H1 (cell line): ENCODE data around the gene MAF. TPM values are rescaled to one million over a fixed set of nuclear protein-coding genes. Genes with fewer than 3 reads are reported as not detected.

ENCODE experiments used
- CTCF ChIA-PET: fragments of 300-600 bp; sonication (Branson Sonifier 250); formaldehyde crosslinking; loops from one replicate; lab custom pipeline; 2021; ENCODE audit not compliant: partially characterized antibody; lab: Charles Lee
- POLR2A ChIA-PET: fragments of 300-600 bp; sonication (Branson Sonifier 250); formaldehyde crosslinking; loops from one replicate; lab custom pipeline; 2021; ENCODE audit warnings: inconsistent platforms; ENCODE audit not compliant: partially characterized antibody; lab: Charles Lee
- DNase-seq, 2 experiments: peaks; one replicate each; pipeline versions ENCODE4 v3.0.0 to v3.0.0-alpha.2; 2010 to 2022; ENCODE audit warnings: low spot score in 2 of 2, low read depth in 1 of 2, mixed read lengths in 1 of 2
- FAIRE-seq: peaks from 2 replicates; lab custom pipeline; 2011; peaks lifted over from hg19 to GRCh38; lab: Jason Lieb, UNC
- H2AFZ ChIP-seq: 2 replicates; pipeline ENCODE4 v1.8.1; 2012; ENCODE audit warnings: low read length, inconsistent platforms
- H2AK5ac ChIP-seq: 2 replicates; pipeline ENCODE4 v1.6.1; 2013; ENCODE audit warnings: low read depth, low read length
- H2BK120ac ChIP-seq: replicated peaks from 2 replicates; pipeline ENCODE3; 2013; ENCODE audit warnings: low read depth, low read length, inconsistent platforms
- H2BK12ac ChIP-seq: 2 replicates; pipeline ENCODE4 v1.6.1; 2013; ENCODE audit warnings: low read depth, low read length
- H2BK15ac ChIP-seq: 2 replicates; pipeline ENCODE4 v1.6.1; 2013; ENCODE audit warnings: low read length
- H2BK20ac ChIP-seq: 2 replicates; pipeline ENCODE4 v1.6.1; 2013; ENCODE audit warnings: low read length
- H2BK5ac ChIP-seq: 2 replicates; pipeline ENCODE4 v1.6.1; 2013; ENCODE audit warnings: low read depth, low read length
- H3K14ac ChIP-seq: 2 replicates; pipeline ENCODE4 v1.6.1; 2013; ENCODE audit warnings: inconsistent platforms; ENCODE audit not compliant: insufficient read length
- H3K18ac ChIP-seq: 2 replicates; pipeline ENCODE4 v1.6.1; 2013; ENCODE audit warnings: low read length; ENCODE audit errors: extremely low read depth
- H3K23ac ChIP-seq: 2 replicates; pipeline ENCODE4 v1.6.1; 2013; ENCODE audit warnings: inconsistent platforms; ENCODE audit not compliant: insufficient read length
- H3K23me2 ChIP-seq: 2 replicates; pipeline ENCODE4 v1.6.1; 2013; ENCODE audit warnings: low read depth, low read length
- H3K27ac ChIP-seq: 2 replicates; pipeline ENCODE4 v1.6.1; 2011; ENCODE audit warnings: low read depth, low read length, inconsistent platforms
- H3K27me3 ChIP-seq, 4 experiments: replicated peaks in 1 of 4; 1 replicate in 1 of 4; 2 replicates in 3 of 4; pipeline versions ENCODE4 v1.6.1 to v1.8.1; 2011 to 2013; ENCODE audit warnings: low read length in 3 of 4, mild to moderate bottlenecking in 3 of 4, inconsistent platforms in 2 of 4, mixed read lengths in 2 of 4, moderate library complexity in 1 of 4; ENCODE audit not compliant: control insufficient read depth in 3 of 4, insufficient read depth in 3 of 4; ENCODE audit errors: extremely low read depth in 1 of 4
- H3K36me3 ChIP-seq, 4 experiments: 2 replicates each; pipeline versions ENCODE4 v1.6.1 to v1.8.1; 2011 to 2013; ENCODE audit warnings: mild to moderate bottlenecking in 4 of 4, low read length in 3 of 4, moderate library complexity in 2 of 4, control low read depth in 1 of 4, inconsistent platforms in 1 of 4; ENCODE audit not compliant: insufficient read depth in 4 of 4, control insufficient read depth in 2 of 4
- H3K4ac ChIP-seq: replicated peaks from 2 replicates; pipeline ENCODE3; 2013; ENCODE audit warnings: low read length, low read depth, mixed read lengths, inconsistent platforms; ENCODE audit not compliant: insufficient read length
- H3K4me1 ChIP-seq, 4 experiments: replicated peaks in 1 of 4; 1 replicate in 1 of 4; 2 replicates in 3 of 4; pipeline versions ENCODE4 v1.6.1 to v1.8.1; 2011 to 2013; ENCODE audit warnings: low read length in 3 of 4, inconsistent platforms in 2 of 4, mixed read lengths in 1 of 4; ENCODE audit not compliant: insufficient read depth in 4 of 4, control insufficient read depth in 3 of 4
- H3K4me2 ChIP-seq, 2 experiments: 2 replicates each; pipeline versions ENCODE4 v1.6.1 to v1.8.1; 2011 to 2013; ENCODE audit warnings: low read depth in 2 of 2, low read length in 2 of 2, control low read depth in 1 of 2, inconsistent platforms in 1 of 2, mild to moderate bottlenecking in 1 of 2; ENCODE audit not compliant: insufficient read depth in 1 of 2
- H3K4me3 ChIP-seq, 4 experiments: fragments of 200-600, 300-600 bp in 1 of 4; sonication (generic), shearing (Covaris generic), sonication (Bioruptor Twin) in 1 of 4; 2 replicates each; pipeline versions ENCODE4 v1.5.1 to v1.8.1; 2011 to 2016; ENCODE audit warnings: low read length in 4 of 4, low read depth in 3 of 4, control low read depth in 2 of 4, inconsistent platforms in 2 of 4, mild to moderate bottlenecking in 2 of 4, mixed read lengths in 1 of 4, moderate library complexity in 1 of 4; ENCODE audit not compliant: insufficient read depth in 2 of 4; ENCODE audit errors: extremely low read depth in 1 of 4
- H3K56ac ChIP-seq: replicated peaks from 2 replicates; pipeline ENCODE3; 2013; ENCODE audit warnings: low read depth, mild to moderate bottlenecking, mixed read lengths, low read length, inconsistent platforms; ENCODE audit not compliant: insufficient read length
- H3K79me1 ChIP-seq: 2 replicates; pipeline ENCODE4 v1.6.1; 2013; ENCODE audit warnings: low read depth, low read length, control low read depth
- H3K79me2 ChIP-seq, 2 experiments: 2 replicates each; pipeline versions ENCODE4 v1.6.1 to v1.8.1; 2012 to 2013; ENCODE audit warnings: low read length in 2 of 2, mild to moderate bottlenecking in 2 of 2, inconsistent platforms in 1 of 2; ENCODE audit not compliant: insufficient read depth in 2 of 2, control insufficient read depth in 1 of 2
- H3K9ac ChIP-seq, 4 experiments: replicated peaks in 1 of 4; 1 replicate in 1 of 4; 2 replicates in 3 of 4; pipeline versions ENCODE4 v1.6.1 to v1.8.1; 2011 to 2013; ENCODE audit warnings: low read depth in 3 of 4, low read length in 3 of 4, control low read depth in 2 of 4, mild to moderate bottlenecking in 2 of 4, moderate library complexity in 2 of 4, inconsistent platforms in 1 of 4; ENCODE audit errors: extremely low read depth in 1 of 4
- H3K9me3 ChIP-seq, 2 experiments: 2 replicates each; pipeline versions ENCODE4 v1.6.1 to v1.8.1; 2012 to 2013; ENCODE audit warnings: mild to moderate bottlenecking in 2 of 2, moderate library complexity in 2 of 2, control low read depth in 1 of 2, inconsistent platforms in 1 of 2, low read depth in 1 of 2, low read length in 1 of 2, mixed read lengths in 1 of 2; ENCODE audit not compliant: insufficient read depth in 2 of 2
- H4K20me1 ChIP-seq, 2 experiments: replicated peaks in 1 of 2; 2 replicates each; pipeline versions ENCODE3 to v1.8.1; 2011 to 2013; ENCODE audit warnings: inconsistent platforms in 2 of 2, low read length in 2 of 2, mild to moderate bottlenecking in 1 of 2; ENCODE audit not compliant: insufficient read depth in 2 of 2, control insufficient read depth in 1 of 2
- H4K5ac ChIP-seq: 2 replicates; pipeline ENCODE4 v1.6.1; 2013; ENCODE audit warnings: low read length, low read depth, mixed read lengths, inconsistent platforms; ENCODE audit not compliant: insufficient read length
- H4K8ac ChIP-seq: 2 replicates; pipeline ENCODE4 v1.8.0; 2013; ENCODE audit warnings: mild to moderate bottlenecking, moderate library complexity, low read length, inconsistent platforms; ENCODE audit not compliant: insufficient read depth; ENCODE audit errors: extremely low read depth
- H4K91ac ChIP-seq: replicated peaks from 2 replicates; pipeline ENCODE3; 2013; ENCODE audit warnings: low read length, mixed read lengths, inconsistent platforms; ENCODE audit not compliant: insufficient read length
- BCL11A ChIP-seq, 2 experiments: IDR thresholded peaks; one replicate each; pipeline ENCODE4 v1.6.1; 2011; ENCODE audit warnings: low read depth in 2 of 2, low read length in 2 of 2, mild to moderate bottlenecking in 2 of 2
- CREB1 ChIP-seq: IDR thresholded peaks from 2 replicates; pipeline ENCODE4 v1.6.1; 2012; ENCODE audit warnings: inconsistent platforms
- E2F6 ChIP-seq: IDR thresholded peaks from 2 replicates; pipeline ENCODE4 v1.6.1; 2012; ENCODE audit warnings: inconsistent platforms
- GABPA ChIP-seq: IDR thresholded peaks from 2 replicates; pipeline ENCODE4 v1.6.1; 2011; ENCODE audit warnings: mild to moderate bottlenecking, low read length, moderate library complexity, borderline replicate concordance; ENCODE audit not compliant: insufficient read depth
- KDM5A ChIP-seq: fragments of 200-600 bp; IDR thresholded peaks from 2 replicates; pipeline ENCODE4 v1.7.1; 2012; ENCODE audit warnings: mild to moderate bottlenecking, low read length, inconsistent platforms, mixed read lengths
- MAFK ChIP-seq: IDR thresholded peaks from 2 replicates; pipeline ENCODE4 v1.6.1; 2012; ENCODE audit warnings: low read depth, mild to moderate bottlenecking, improper control_type of control experiment, low read length
- NRF1 ChIP-seq: IDR thresholded peaks from 2 replicates; pipeline ENCODE4 v1.6.1; 2011; ENCODE audit warnings: mild to moderate bottlenecking, low read depth, low read length, improper control_type of control experiment
- POLR2A ChIP-seq, 2 experiments: IDR thresholded peaks; 1 replicate in 1 of 2; 2 replicates in 1 of 2; pipeline ENCODE4 v1.6.1; 2011; ENCODE audit warnings: low read depth in 2 of 2, low read length in 2 of 2, mild to moderate bottlenecking in 2 of 2; ENCODE audit errors: control extremely low read depth in 1 of 2
- POU5F1 ChIP-seq: IDR thresholded peaks from 2 replicates; pipeline ENCODE4 v1.6.1; 2011; ENCODE audit warnings: low read depth, mild to moderate bottlenecking, low read length, moderate library complexity
- RBBP5 ChIP-seq: IDR thresholded peaks from 2 replicates; pipeline ENCODE4 v1.7.1; 2012; ENCODE audit warnings: low read depth, mild to moderate bottlenecking, inconsistent platforms, low read length, moderate library complexity, borderline replicate concordance
- RNF2 ChIP-seq: fragments of 200-900, 300-1000 bp; sonication (generic); IDR thresholded peaks from 2 replicates; pipeline ENCODE4 v1.7.1; 2016; ENCODE audit warnings: borderline replicate concordance, low read depth, mild to moderate bottlenecking, antibody characterized with exemption, low read length; ENCODE audit not compliant: poor library complexity, severe bottlenecking; ENCODE audit errors: missing control alignments
- SAP30 ChIP-seq: fragments of 300-600 bp; sonication (generic); IDR thresholded peaks from 2 replicates; pipeline ENCODE4 v1.7.1; 2012; ENCODE audit warnings: low read length, moderate library complexity, mild to moderate bottlenecking, inconsistent platforms; ENCODE audit not compliant: insufficient read depth, insufficient replicate concordance
- SP1 ChIP-seq: IDR thresholded peaks from 2 replicates; pipeline ENCODE4 v1.6.1; 2011; ENCODE audit warnings: low read depth, low read length
- SP4 ChIP-seq: IDR thresholded peaks from 2 replicates; pipeline ENCODE4 v1.6.1; 2012; ENCODE audit warnings: low read length, inconsistent platforms
- TAF7 ChIP-seq: optimal IDR thresholded peaks from 2 replicates; pipeline ENCODE3; 2011; ENCODE audit warnings: low read depth, mild to moderate bottlenecking, inconsistent platforms, low read length, moderate library complexity, borderline replicate concordance
- WGBS, 2 experiments: shearing (Covaris generic) in 1 of 2; methylation state at CpG; one replicate each; pipeline versions ENCODE4 v1.1.6 to v1.1.7; 2013 to 2015; ENCODE audit warnings: low lambda C conversion rate in 2 of 2, mixed read lengths in 2 of 2, inconsistent platforms in 1 of 2, low coverage in 1 of 2, missing lambda C conversion rate in 1 of 2; ENCODE audit not compliant: insufficient replicate concordance in 2 of 2, insufficient coverage in 1 of 2, insufficient read length in 1 of 2; ENCODE audit errors: extremely low coverage in 1 of 2, missing lambda C conversion rate in 1 of 2; 5-methylcytosine and 5-hydroxymethylcytosine counted together
- polyA plus RNA-seq, 7 experiments: library from polyadenylated mRNA; depleted of rRNA in 3 of 7; stranded (reverse) in 5 of 7; unstranded in 2 of 7; fragments of >200 nt in 5 of 7; fragments of 200-250 nt in 2 of 7; gene quantifications; 1 replicate in 5 of 7; 2 replicates in 1 of 7; 4 replicates in 1 of 7; pipeline versions ENCODE4 v1.2.1 to v1.2.3, GENCODE V29; 2011 to 2013; ENCODE audit warnings: missing spikeins in 2 of 7, mixed read lengths in 2 of 7
- total RNA-seq: library from RNA; stranded (reverse); fragmentation: NEBNext Ultra II Directional; extraction: Animal tissue kit (Norgen Biotek cat#: 25700); gene quantifications from 2 replicates; pipeline ENCODE4 v1.2.1, GENCODE V29; 2021

MAF gene
- total and polyA plus RNA-seq, 2 of the 8 experiments (the other 6 are each of a cell fraction or from before 2014, with no cell fraction given) = 1.3 to 2.7 TPM

- Histone ChIP-seq H3K27me3 (no peaks in the 10 kb centered on the region), H3K27ac (no peak overlapping the region), H3K9ac (no peak overlapping the region), H2BK20ac (no peak overlapping the region), H3K79me1 (no peaks in the 10 kb centered on the region), H3K79me2 (no peaks in the 10 kb centered on the region), H2AFZ (no peak overlapping the region), H3K36me3 (no peaks in the 10 kb centered on the region), H2BK12ac (no peak overlapping the region), H2AK5ac (no peak overlapping the region), H3K23ac (no peak overlapping the region), H3K14ac (no peak overlapping the region), H3K9me3 (no peaks in the 10 kb centered on the region), H2BK5ac (no peak overlapping the region), H3K4ac (no peak overlapping the region), H3K56ac (no peak overlapping the region), H3K4me2 (no peak overlapping the region), H4K5ac (no peak overlapping the region), H3K4me1 (no peaks in the 10 kb centered on the region), H4K91ac (no peak overlapping the region), H3K4me3 (no peak overlapping the region), H3K18ac (no peak overlapping the region), H2BK15ac (no peak overlapping the region), H2BK120ac (no peak overlapping the region), H4K20me1 (no peaks in the 10 kb centered on the region), H3K23me2 (no peaks in the 10 kb centered on the region), H4K8ac (no peak overlapping the region)
- 100% methylated on average over 1 of the region's 1 CpG; no CpG with 5 or more reads in 1 of the 2 experiments for WGBS, 2 experiments
- ChIA-PET CTCF (no interaction called here), POLR2A (no interaction called here)
- DNase-seq = no peak
- FAIRE-seq = no peak
- TF ChIP-seq BCL11A (IDR thresholded peaks at IDR 0.05; ENCODE audit: low read depth in 2 of 2, low read length in 2 of 2) (no peak), SP4 (no peak), KDM5A (no peak), TAF7 (no peak), GABPA (no peak), RBBP5 (no peak), NRF1 (no peak), E2F6 (no peak), RNF2 (no peak), POLR2A (IDR thresholded peaks at IDR 0.05; ENCODE audit: control extremely low read depth in 1 of 2, low read depth in 2 of 2, low read length in 2 of 2) (no peak), POU5F1 (no peak), SP1 (no peak), CREB1 (no peak), MAFK (no peak), SAP30 (no peak)
These were observed 25.2 kb upstream of the MAF start for GRCh38 chr16:79625738-79626137.
